Osteocyte (in vitro differentiated cells): ENCODE data around the gene SEZ6L2. TPM values are rescaled to one million over a fixed set of nuclear protein-coding genes. Genes with fewer than 3 reads are reported as not detected.
"Not testable (repeated sequence)": the region's sequence is repeated elsewhere in the genome, so short reads cannot be mapped to it uniquely, and the experiment has no call there.

Source experiments
- DNase-seq: peaks from one replicate; pipeline ENCODE4 v3.0.0; 2021; ENCODE audit warnings: mixed read lengths; ENCODE audit not compliant: unreplicated experiment; ENCODE audit errors: extremely low spot score
- H3K27ac Mint-ChIP-seq: one replicate; pipeline ENCODE4 v1.8.0; 2021; ENCODE audit warnings: mild to moderate bottlenecking, mixed read lengths; ENCODE audit not compliant: unreplicated experiment
- H3K27me3 Mint-ChIP-seq: one replicate; pipeline ENCODE4 v1.8.0; 2021; ENCODE audit warnings: mixed read lengths; ENCODE audit not compliant: unreplicated experiment
- H3K36me3 Mint-ChIP-seq: one replicate; pipeline ENCODE4 v1.8.0; 2021; ENCODE audit warnings: mixed read lengths; ENCODE audit not compliant: unreplicated experiment
- H3K4me1 Mint-ChIP-seq: one replicate; pipeline ENCODE4 v1.8.0; 2021; ENCODE audit warnings: mixed read lengths; ENCODE audit not compliant: unreplicated experiment
- H3K4me3 Mint-ChIP-seq: one replicate; pipeline ENCODE4 v1.8.0; 2021; ENCODE audit warnings: mild to moderate bottlenecking, moderate library complexity, mixed read lengths; ENCODE audit not compliant: unreplicated experiment
- H3K9me3 Mint-ChIP-seq: one replicate; pipeline ENCODE4 v1.8.0; 2021; ENCODE audit warnings: mixed read lengths; ENCODE audit not compliant: unreplicated experiment
- CTCF ChIP-seq: fragments of 200-600 bp; sonication (generic); IDR thresholded peaks from 2 replicates; pipeline ENCODE4 v1.5.0; 2021; ENCODE audit warnings: antibody characterized with exemption, mild to moderate bottlenecking, moderate library complexity
- total RNA-seq: library from RNA; stranded (reverse); gene quantifications from 2 replicates; pipeline ENCODE4 v1.2.1, GENCODE V29; 2021

The SEZ6L2 gene
- total RNA-seq, 1 donor from 2014 or later, result 19.3 TPM

- Mint-ChIP-seq H3K4me1 (peaks cover 2% of the 10 kb centered on the region), H3K4me3 (no peak overlapping the region), H3K9me3 (no peaks in the 10 kb centered on the region), H3K27me3 (peaks cover 13% of the 10 kb centered on the region), H3K36me3 (no peaks in the 10 kb centered on the region), H3K27ac (no peak overlapping the region)
- TF ChIP-seq CTCF, result no peak
- no peak for DNase-seq
Measured at GRCh38 chr16:29893553-29893952, 5.8 kb downstream of the SEZ6L2 start.

GRCh38 chr16:29892458-29892813 lies 6.9 kb downstream of the SEZ6L2 start:
- no peak for DNase-seq
- TF ChIP-seq CTCF, result no peak

GRCh38 chr16:29891525-29892457 lies 7.6 kb downstream of the SEZ6L2 start:
- H3K27me3 Mint-ChIP-seq, result no peaks in the 10 kb centered on the region
- no peaks in the 10 kb centered on the region for H3K9me3 Mint-ChIP-seq
- H3K4me3 Mint-ChIP-seq, result no peak overlapping the region
- no peaks in the 10 kb centered on the region for H3K4me1 Mint-ChIP-seq
- no peaks in the 10 kb centered on the region for H3K36me3 Mint-ChIP-seq
- DNase-seq, result no peak
- H3K27ac Mint-ChIP-seq, result no peak overlapping the region
- TF ChIP-seq CTCF, result no peak

More at GRCh38 chr16:29892458-29892813, 6.9 kb downstream of the SEZ6L2 start:
- H3K27me3 Mint-ChIP-seq, result peaks cover 3% of the 10 kb centered on the region
- H3K4me1 Mint-ChIP-seq, result no peaks in the 10 kb centered on the region
- H3K9me3 Mint-ChIP-seq, result no peaks in the 10 kb centered on the region
- H3K36me3 Mint-ChIP-seq, result no peaks in the 10 kb centered on the region
- no peak overlapping the region for H3K4me3 Mint-ChIP-seq
- no peak overlapping the region for H3K27ac Mint-ChIP-seq

GRCh38 chr16:29889372-29889771 lies 10.0 kb downstream of the SEZ6L2 start:
- H3K27ac Mint-ChIP-seq, DNase-seq: not testable (repeated sequence)

GRCh38 chr16:29883987-29884386 lies 15.4 kb downstream of the SEZ6L2 start:
- TF ChIP-seq CTCF, result no peak

More at GRCh38 chr16:29889372-29889771, 10.0 kb downstream of the SEZ6L2 start:
- not testable (repeated sequence) for H3K27me3 Mint-ChIP-seq, H3K9me3 Mint-ChIP-seq, H3K4me3 Mint-ChIP-seq, H3K4me1 Mint-ChIP-seq, H3K36me3 Mint-ChIP-seq

More at GRCh38 chr16:29883987-29884386, 15.4 kb downstream of the SEZ6L2 start:
- Mint-ChIP-seq H3K36me3 (no peaks in the 10 kb centered on the region), H3K27ac (no peak overlapping the region), H3K4me3 (no peak overlapping the region), H3K9me3 (no peaks in the 10 kb centered on the region), H3K4me1 (no peaks in the 10 kb centered on the region), H3K27me3 (peaks cover 5% of the 10 kb centered on the region)
- no peak for DNase-seq
